HG02885 (cell line): ENCODE results near the gene CHD2.

Source experiments
- ATAC-seq: cut with Tn5 transposase; IDR thresholded peaks from one replicate; pipeline ENCODE4 v1.9.1; 2021; ENCODE audit warnings: mild to moderate bottlenecking; ENCODE audit not compliant: unreplicated experiment, poor library complexity

Gene CHD2

GRCh38 chr15:92924216-92924615 is 24.1 kb downstream of the CHD2 start:
- no peak for ATAC-seq

DNA sequence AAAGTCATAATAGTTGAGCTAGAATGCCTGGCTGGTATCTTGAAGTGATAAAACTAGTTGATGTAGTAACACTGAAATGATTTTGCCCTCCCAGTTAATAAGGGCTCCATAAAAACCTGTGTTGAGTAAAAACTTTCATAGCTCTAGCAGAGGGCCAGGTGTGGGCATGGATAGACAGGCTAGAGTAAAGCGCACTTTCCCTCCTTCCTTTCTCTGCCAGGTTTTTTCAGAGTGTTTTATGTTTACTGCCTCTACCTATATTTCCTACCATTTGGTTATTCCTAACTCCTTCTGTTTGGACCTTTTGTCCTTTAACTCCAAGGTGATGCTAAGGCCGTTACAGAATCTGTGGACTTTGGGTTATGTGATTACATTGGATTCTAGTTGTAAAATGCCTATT is 25.3 kb downstream of the CHD2 start:
- ATAC-seq: no peak

GRCh38 chr15:92928225-92928750 is 28.2 kb downstream of the CHD2 start:
- ATAC-seq: no peak

DNA sequence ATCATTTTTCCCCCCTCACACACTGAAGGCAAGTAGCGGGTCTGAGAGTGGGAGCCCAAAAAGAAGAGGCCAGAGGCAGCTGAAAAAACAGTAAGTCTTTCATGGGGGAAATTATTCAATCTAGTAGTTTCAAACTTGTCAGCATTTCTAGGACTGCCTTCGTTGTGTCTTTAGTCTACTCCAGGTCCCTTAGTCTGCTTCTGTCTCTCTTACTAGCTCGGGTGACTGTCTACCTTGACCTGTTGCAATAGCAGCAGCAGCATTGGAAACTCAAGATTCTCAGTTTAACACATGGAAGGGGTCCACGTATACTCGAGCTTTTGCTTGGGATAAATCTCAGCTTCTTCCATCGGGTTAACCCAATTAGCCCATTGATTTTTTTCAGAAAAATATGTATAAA is 28.9 kb downstream of the CHD2 start:
- ATAC-seq: no peak

DNA sequence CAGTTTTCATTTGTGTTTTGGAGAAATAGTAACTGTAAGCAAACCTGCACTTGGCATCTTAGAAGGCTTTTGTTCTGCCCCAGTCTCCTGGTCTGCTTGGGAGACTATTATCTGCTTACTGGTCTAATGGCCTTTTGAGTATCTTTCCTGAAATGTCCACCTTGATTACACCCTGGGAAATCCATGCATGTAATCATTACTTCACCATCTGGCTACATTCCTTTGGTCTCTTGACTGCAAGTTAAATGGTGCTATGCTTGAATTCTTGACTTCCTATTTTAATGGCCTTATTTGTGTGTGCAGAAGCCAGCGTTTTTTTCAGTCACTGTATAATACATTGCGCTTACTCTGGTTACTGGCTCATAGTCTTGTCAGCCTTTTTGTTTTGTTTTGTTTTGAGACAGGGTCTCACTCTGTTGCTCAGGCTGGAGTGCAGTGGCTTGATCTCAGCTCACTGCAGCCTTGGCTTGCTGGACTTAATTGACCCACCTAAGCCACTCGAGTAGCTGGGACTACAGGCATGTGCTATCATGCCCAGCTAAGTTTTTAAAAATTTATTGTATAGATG is 30.0 kb downstream of the CHD2 start:
- ATAC-seq: no peak

DNA sequence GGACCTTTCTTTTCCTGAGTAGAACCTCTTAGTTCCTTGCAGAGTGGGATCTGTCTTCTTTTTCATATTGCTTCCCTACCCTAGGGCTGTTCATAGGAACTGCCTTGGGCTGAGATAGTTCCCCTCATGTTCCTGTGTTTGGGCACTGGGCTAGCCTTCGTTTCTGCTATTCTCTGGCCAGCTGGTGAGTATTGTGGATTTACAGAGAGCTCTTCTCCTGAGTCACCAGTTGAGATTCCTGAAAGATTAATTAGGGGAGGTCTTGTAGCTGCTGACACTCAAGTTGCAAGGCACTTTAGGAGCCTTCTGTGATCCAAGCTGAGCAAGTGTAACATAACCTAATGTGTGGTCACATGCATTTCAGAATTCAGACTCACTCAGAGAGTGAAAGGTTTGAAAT is 30.7 kb downstream of the CHD2 start:
- ATAC-seq: no peak

DNA sequence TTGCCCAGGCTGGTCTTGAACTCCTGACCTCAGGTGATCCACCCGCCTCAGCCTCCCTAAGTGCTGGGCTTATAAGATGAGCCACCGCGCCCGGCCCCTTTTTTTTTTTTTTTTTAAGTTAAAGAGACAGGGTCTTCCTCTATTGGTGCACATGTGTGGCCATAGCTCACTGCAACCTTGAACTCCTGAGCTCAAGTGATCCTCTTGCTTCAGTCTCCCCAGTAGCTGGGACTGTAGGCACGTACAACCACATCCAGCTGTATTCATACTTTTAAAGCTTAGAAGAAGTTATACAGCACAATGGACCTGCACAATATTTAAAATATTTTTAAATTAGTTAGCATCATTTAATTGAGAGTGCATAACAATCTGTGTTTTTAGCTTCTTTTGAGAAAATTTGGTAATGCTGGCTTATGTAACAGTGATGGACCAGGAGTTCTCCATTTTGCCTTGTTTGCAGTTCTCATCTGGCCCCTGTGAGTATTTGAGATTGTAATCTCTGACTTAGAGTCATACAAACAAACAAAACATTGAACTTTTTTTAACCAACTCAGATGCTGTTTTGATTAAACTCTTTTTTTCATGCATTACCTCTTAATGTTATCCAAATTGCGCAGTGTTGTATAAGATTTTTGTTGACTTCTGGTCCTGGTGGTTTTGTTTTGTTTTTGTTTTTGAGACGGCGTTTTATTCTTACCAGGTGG is 33.0 kb downstream of the CHD2 start:
- ATAC-seq: no peak

DNA sequence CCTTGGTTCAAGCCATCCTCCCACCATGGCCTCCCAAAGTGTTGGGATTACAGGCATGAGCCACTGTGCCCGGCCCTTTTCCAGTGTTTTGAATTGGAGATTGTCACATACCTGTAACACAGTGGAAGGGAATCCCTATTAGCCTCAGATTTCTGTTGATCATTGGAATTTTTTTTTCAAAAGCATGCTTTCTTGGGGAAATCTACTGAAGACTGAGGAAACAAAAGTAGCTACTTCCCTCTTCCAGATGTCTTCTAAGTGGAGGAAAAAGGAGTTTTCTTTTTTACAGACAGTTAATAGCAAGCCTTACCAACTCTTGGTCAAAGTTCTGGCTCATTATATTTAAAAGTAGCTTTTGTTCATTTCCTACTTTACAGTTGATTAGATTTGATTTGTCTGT is 33.7 kb downstream of the CHD2 start:
- ATAC-seq: no peak

GRCh38 chr15:92934716-92935115 is 34.6 kb downstream of the CHD2 start:
- no peak for ATAC-seq

- ATAC-seq: no peak
These were observed 36.0 kb downstream of the CHD2 start for GRCh38 chr15:92936138-92936537.

GRCh38 chr15:92936693-92937092 is 36.6 kb downstream of the CHD2 start:
- ATAC-seq: no peak

GRCh38 chr15:92937901-92938300 is 37.8 kb downstream of the CHD2 start:
- ATAC-seq: no peak

DNA sequence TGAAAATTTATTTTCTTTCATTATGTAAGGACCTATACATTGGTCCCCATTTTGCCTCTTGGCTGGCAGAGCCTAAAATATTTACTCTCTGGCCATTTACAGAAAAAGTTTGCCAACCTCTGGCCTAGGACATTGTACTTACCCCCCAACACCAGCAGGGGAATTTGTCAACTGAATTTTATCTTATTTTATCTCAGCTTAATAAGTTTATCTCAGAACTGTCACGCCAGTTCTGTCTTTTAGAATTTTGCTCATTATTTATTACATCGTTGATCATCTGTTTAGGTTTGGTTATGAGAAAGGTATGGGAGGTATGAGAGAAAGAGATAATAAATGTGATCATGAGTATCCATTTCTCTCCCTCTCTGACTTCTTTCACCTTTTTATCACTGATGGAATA is 38.3 kb downstream of the CHD2 start:
- no peak for ATAC-seq

GRCh38 chr15:92941668-92942067 is 41.5 kb downstream of the CHD2 start:
- ATAC-seq: no peak

DNA sequence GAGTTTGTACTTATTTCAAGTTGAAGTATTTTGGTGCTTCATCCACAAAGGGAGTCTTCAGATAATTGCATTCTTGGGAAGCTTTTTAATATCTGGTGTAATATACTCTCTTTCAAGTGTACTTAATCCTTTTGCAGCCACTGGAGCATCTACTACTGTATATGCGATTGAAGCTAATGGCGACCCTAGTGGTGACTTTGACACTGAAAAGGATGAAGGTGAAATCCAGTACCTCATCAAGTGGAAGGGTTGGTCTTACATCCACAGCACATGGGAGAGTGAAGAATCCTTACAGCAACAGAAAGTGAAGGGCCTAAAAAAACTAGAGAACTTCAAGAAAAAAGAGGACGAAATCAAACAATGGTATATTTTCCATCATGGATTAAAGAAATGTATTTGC is 42.6 kb downstream of the CHD2 start:
- ATAC-seq: no peak

DNA sequence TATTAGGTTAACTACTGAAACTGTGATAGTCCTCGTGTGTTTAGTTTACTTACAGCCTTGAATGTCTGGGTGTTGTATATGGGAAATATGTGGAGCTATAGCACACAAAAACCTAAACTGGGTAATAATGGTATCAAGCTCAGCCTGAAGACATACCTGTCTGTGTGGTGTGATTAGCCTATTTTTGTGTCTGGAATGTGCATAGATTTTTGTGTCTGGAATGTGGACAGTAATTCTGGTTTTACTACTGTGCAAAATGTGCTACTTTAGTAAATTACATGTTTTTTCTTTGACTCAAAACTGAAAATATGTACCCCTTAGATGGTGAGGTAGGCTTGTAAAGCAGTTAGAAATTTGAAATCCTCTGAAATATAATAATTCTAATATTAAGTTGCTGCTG is 43.5 kb downstream of the CHD2 start:
- ATAC-seq: no peak

- ATAC-seq: no peak
These were observed 44.9 kb downstream of the CHD2 start for GRCh38 chr15:92944946-92945521.

- ATAC-seq: no peak
These were observed 47.1 kb downstream of the CHD2 start for GRCh38 chr15:92947071-92947730.

GRCh38 chr15:92949604-92950249 is 49.6 kb downstream of the CHD2 start:
- no peak for ATAC-seq

DNA sequence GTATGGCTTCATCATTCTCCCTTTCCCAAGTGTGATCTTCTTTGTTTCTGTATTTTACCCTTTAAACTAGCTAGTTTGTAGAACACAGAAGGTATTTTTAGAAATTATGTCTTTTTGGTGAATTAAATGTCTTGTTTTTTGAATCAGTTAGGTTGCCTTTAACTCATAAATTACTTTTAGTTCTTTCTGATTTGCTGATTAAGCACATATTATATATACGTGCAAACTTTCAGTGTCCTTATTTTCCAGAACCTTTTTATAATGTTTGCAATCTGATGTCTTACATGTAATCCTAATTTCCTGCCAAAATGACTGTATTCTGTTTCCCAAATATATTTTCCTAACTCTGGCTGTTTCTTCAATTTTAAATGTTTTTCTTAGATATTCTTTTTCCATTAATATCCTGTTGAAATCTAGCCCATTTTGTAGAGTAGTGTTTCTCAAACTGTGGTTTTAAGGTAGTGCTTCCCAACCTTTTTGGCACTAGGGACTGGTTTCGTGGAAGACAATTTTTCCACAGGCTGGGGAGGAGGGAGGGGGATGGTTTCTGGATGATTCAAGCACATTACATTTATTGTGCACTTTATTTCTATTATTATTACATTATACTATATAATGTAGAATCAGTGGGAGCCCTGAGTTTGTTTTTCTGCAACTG is 51.8 kb downstream of the CHD2 start:
- no peak for ATAC-seq
